IMR-90 (cell line): ENCODE data around the gene NDUFB5. TPM values are rescaled to one million over a fixed set of nuclear protein-coding genes. Genes with fewer than 3 reads are reported as not detected.

Experiments
- ATAC-seq: fragments of 200-7000 bp; cut with Tn5 transposase; 2 replicates; pipeline ENCODE4 v1.9.1; 2020; ENCODE audit warnings: low read depth, mild to moderate bottlenecking, moderate library complexity
- BruUV-seq: library from RNA; stranded (reverse); fragments of 400-500 nt; replicated peaks from 2 replicates; lab custom pipeline; 2021; lab: Mats Ljungman, UMichigan
- CTCF ChIA-PET: fragments of 300-600 bp; formaldehyde crosslinking; extraction: SDS; loops from one replicate; lab custom pipeline; 2021; ENCODE audit warnings: antibody characterized with exemption; lab: Yijun Ruan, JAX
- POLR2A ChIA-PET: fragments of 300-600 bp; sonication (Branson Sonifier 250); formaldehyde crosslinking; loops from one replicate; lab custom pipeline; 2022; ENCODE audit warnings: antibody characterized with exemption; ENCODE audit not compliant: unreplicated experiment; lab: Charles Lee
- DNase-seq: peaks from one replicate; pipeline ENCODE4 v3.0.0; 2013
- H2AFZ ChIP-seq: replicated peaks from 2 replicates; pipeline ENCODE3; 2013; ENCODE audit warnings: low read length, mild to moderate bottlenecking; ENCODE audit not compliant: poor library complexity
- H2AK5ac ChIP-seq: 2 replicates; pipeline ENCODE4 v1.6.1; 2013; ENCODE audit warnings: low read depth, low read length, inconsistent platforms
- H2AK9ac ChIP-seq: replicated peaks from 2 replicates; pipeline ENCODE3; 2013; ENCODE audit warnings: mild to moderate bottlenecking, low read depth, low read length, moderate library complexity; ENCODE audit not compliant: poor library complexity
- H2BK120ac ChIP-seq: 2 replicates; pipeline ENCODE4 v1.6.1; 2013; ENCODE audit warnings: low read depth, low read length, inconsistent platforms
- H2BK15ac ChIP-seq: 3 replicates; pipeline ENCODE4 v1.6.1; 2013; ENCODE audit warnings: low read depth, low read length, inconsistent platforms
- H2BK20ac ChIP-seq: 2 replicates; pipeline ENCODE4 v1.6.1; 2013; ENCODE audit warnings: low read depth, mild to moderate bottlenecking, inconsistent platforms, low read length, moderate library complexity
- H2BK5ac ChIP-seq: 2 replicates; pipeline ENCODE4 v1.6.1; 2013; ENCODE audit warnings: mild to moderate bottlenecking, low read depth, low read length, inconsistent platforms; ENCODE audit not compliant: poor library complexity, severe bottlenecking
- H3K14ac ChIP-seq: replicated peaks from 2 replicates; pipeline ENCODE4 v1.6.1; 2013; ENCODE audit warnings: low read depth, low read length, inconsistent platforms
- H3K18ac ChIP-seq: 2 replicates; pipeline ENCODE4 v1.6.1; 2013; ENCODE audit warnings: low read depth, low read length, control low read depth
- H3K23ac ChIP-seq: 2 replicates; pipeline ENCODE4 v1.6.1; 2013; ENCODE audit warnings: low read depth, low read length, inconsistent platforms
- H3K27ac ChIP-seq: 2 replicates; pipeline ENCODE4 v1.5.1; 2013; ENCODE audit warnings: mild to moderate bottlenecking, control low read depth, low read length; ENCODE audit not compliant: insufficient read depth
- H3K27me3 ChIP-seq: 2 replicates; pipeline ENCODE4 v1.6.1; 2013; ENCODE audit warnings: low read length; ENCODE audit not compliant: control insufficient read depth, insufficient read depth
- H3K36me3 ChIP-seq: 2 replicates; pipeline ENCODE4 v1.6.1; 2013; ENCODE audit warnings: low read length, mixed read lengths; ENCODE audit not compliant: control insufficient read depth, insufficient read depth
- H3K4ac ChIP-seq: 2 replicates; pipeline ENCODE4 v1.6.1; 2013; ENCODE audit warnings: low read depth, low read length, inconsistent platforms
- H3K4me1 ChIP-seq: 2 replicates; pipeline ENCODE4 v1.6.1; 2013; ENCODE audit warnings: low read length, mixed read lengths; ENCODE audit not compliant: control insufficient read depth, insufficient read depth
- H3K4me2 ChIP-seq: 2 replicates; pipeline ENCODE4 v1.6.1; 2013; ENCODE audit warnings: low read depth, mild to moderate bottlenecking, control low read depth, low read length, moderate library complexity
- H3K4me3 ChIP-seq: 2 replicates; pipeline ENCODE4 v1.5.1; 2013; ENCODE audit warnings: low read depth, mild to moderate bottlenecking, control low read depth, low read length, moderate library complexity; ENCODE audit not compliant: insufficient read depth
- H3K56ac ChIP-seq: 2 replicates; pipeline ENCODE4 v1.6.1; 2013; ENCODE audit warnings: low read length, inconsistent platforms; ENCODE audit not compliant: insufficient read depth; ENCODE audit errors: extremely low read depth
- H3K79me1 ChIP-seq, 2 experiments: 2 replicates each; pipeline ENCODE4 v1.6.1; 2013; ENCODE audit warnings: low read length in 2 of 2, inconsistent platforms in 1 of 2, low read depth in 1 of 2
- H3K9ac ChIP-seq: 2 replicates; pipeline ENCODE4 v1.6.1; 2013; ENCODE audit warnings: low read depth, low read length, control low read depth
- H3K9me1 ChIP-seq: 2 replicates; pipeline ENCODE4 v1.6.1; 2013; ENCODE audit warnings: low read length, inconsistent platforms; ENCODE audit not compliant: insufficient read depth
- H3K9me3 ChIP-seq: 2 replicates; pipeline ENCODE4 v1.6.1; 2013; ENCODE audit warnings: low read length; ENCODE audit not compliant: control insufficient read depth, insufficient read depth
- H4K20me1 ChIP-seq: 2 replicates; pipeline ENCODE4 v1.6.1; 2013; ENCODE audit warnings: low read length, inconsistent platforms; ENCODE audit not compliant: insufficient read depth
- H4K5ac ChIP-seq: 2 replicates; pipeline ENCODE4 v1.6.1; 2013; ENCODE audit warnings: mild to moderate bottlenecking, low read depth, low read length, control low read depth
- H4K8ac ChIP-seq, 2 experiments: 2 replicates each; pipeline ENCODE4 v1.6.1; 2013; ENCODE audit warnings: low read depth in 2 of 2, low read length in 2 of 2, control low read depth in 1 of 2, inconsistent platforms in 1 of 2
- H4K91ac ChIP-seq: 2 replicates; pipeline ENCODE4 v1.6.1; 2013; ENCODE audit warnings: low read depth, low read length, inconsistent platforms; ENCODE audit not compliant: insufficient read depth
- BHLHE40 ChIP-seq: fragments of 150-350 bp; IDR thresholded peaks from 2 replicates; pipeline ENCODE4 v1.6.1; 2016; ENCODE audit warnings: mild to moderate bottlenecking, low read depth, low read length
- CEBPB ChIP-seq: IDR thresholded peaks from 2 replicates; pipeline ENCODE4 v1.6.1; 2012; ENCODE audit warnings: low read depth, low read length, improper control_type of control experiment
- CHD1 ChIP-seq: IDR thresholded peaks from 2 replicates; pipeline ENCODE4 v1.6.1; 2012; ENCODE audit warnings: low read depth, low read length, improper control_type of control experiment
- CTCF ChIP-seq: conservative IDR thresholded peaks from 2 replicates; pipeline ENCODE4 v1.5.1; 2012; ENCODE audit warnings: mild to moderate bottlenecking, low read depth, low read length, improper control_type of control experiment
- ELK1 ChIP-seq: fragments of 150-350 bp; IDR thresholded peaks from 2 replicates; pipeline ENCODE4 v1.6.1; 2016; ENCODE audit warnings: low read depth, mild to moderate bottlenecking, low read length, moderate library complexity, borderline replicate concordance
- FOS ChIP-seq: fragments of 150-350 bp; IDR thresholded peaks from 2 replicates; pipeline ENCODE4 v1.6.1; 2016; ENCODE audit warnings: low read depth, low read length
- MAZ ChIP-seq: IDR thresholded peaks from 2 replicates; pipeline ENCODE4 v1.6.1; 2012; ENCODE audit warnings: low read depth, mild to moderate bottlenecking, low read length, improper control_type of control experiment, moderate library complexity, borderline replicate concordance
- MXI1 ChIP-seq: IDR thresholded peaks from 2 replicates; pipeline ENCODE4 v1.6.1; 2012; ENCODE audit warnings: low read depth, mild to moderate bottlenecking, low read length, moderate library complexity, borderline replicate concordance
- NFE2L2 ChIP-seq: fragments of 150-350 bp; IDR thresholded peaks from 2 replicates; pipeline ENCODE4 v1.6.1; 2016; ENCODE audit warnings: low read depth, mild to moderate bottlenecking, low read length
- POLR2A ChIP-seq: IDR thresholded peaks from 2 replicates; pipeline ENCODE4 v1.6.1; 2012; ENCODE audit warnings: mild to moderate bottlenecking, low read depth, low read length
- RCOR1 ChIP-seq: IDR thresholded peaks from 2 replicates; pipeline ENCODE4 v1.6.1; 2012; ENCODE audit warnings: mild to moderate bottlenecking, low read length, improper control_type of control experiment; ENCODE audit not compliant: insufficient replicate concordance
- SMC3 ChIP-seq: fragments of 150-350 bp; IDR thresholded peaks from 2 replicates; pipeline ENCODE4 v1.6.1; 2016; ENCODE audit warnings: low read depth, mild to moderate bottlenecking, antibody characterized with exemption, low read length, moderate library complexity
- USF2 ChIP-seq: fragments of 150-350 bp; IDR thresholded peaks from 2 replicates; pipeline ENCODE4 v1.6.1; 2017; ENCODE audit warnings: mild to moderate bottlenecking, antibody characterized with exemption, low read length, low read depth
- WGBS, 2 experiments: methylation state at CpG; one replicate each; pipeline versions ENCODE4 v1.1.5 to v1.1.7; 2013; ENCODE audit warnings: missing lambda C conversion rate in 2 of 2; ENCODE audit not compliant: insufficient read length in 1 of 2; ENCODE audit errors: extremely low coverage in 2 of 2; 5-methylcytosine and 5-hydroxymethylcytosine counted together
- dilution Hi-C: fragments of 300-500 bp; cut with HindIII; formaldehyde crosslinking; loops from one replicate; pipeline ENCODE4 v1.14.3; 2018; ENCODE audit warnings: low sequenced_read_pairs; ENCODE audit not compliant: unreplicated experiment
- in situ Hi-C: fragments of 300-500 bp; cut with MboI; formaldehyde crosslinking; loops from 3 replicates; pipeline ENCODE4 v1.14.3; 2019; ENCODE audit warnings: low sequenced_read_pairs, inconsistent platforms, mixed read lengths
- intact Hi-C: fragments of 100-400 bp; cut with micrococcal nuclease; formaldehyde crosslinking; loops from 2 replicates; pipeline ENCODE4 v1.10.0; 2022
- polyA plus RNA-seq, 3 experiments: library from polyadenylated mRNA; depleted of rRNA; stranded (reverse); fragments of >200 nt; gene quantifications; 2 replicates each; pipeline ENCODE4 v1.2.3, GENCODE V29; 2012; ENCODE audit warnings: low replicate concordance in 1 of 3
- total RNA-seq: library from RNA; depleted of rRNA; stranded (reverse); fragments of >200 nt; gene quantifications from 2 replicates; pipeline ENCODE4 v1.2.3, GENCODE V29; 2012

The NDUFB5 gene
- total and polyA plus RNA-seq, 2 of the 4 experiments (the other 2 are of a cell fraction): 17.2 to 29.3 TPM

DNA sequence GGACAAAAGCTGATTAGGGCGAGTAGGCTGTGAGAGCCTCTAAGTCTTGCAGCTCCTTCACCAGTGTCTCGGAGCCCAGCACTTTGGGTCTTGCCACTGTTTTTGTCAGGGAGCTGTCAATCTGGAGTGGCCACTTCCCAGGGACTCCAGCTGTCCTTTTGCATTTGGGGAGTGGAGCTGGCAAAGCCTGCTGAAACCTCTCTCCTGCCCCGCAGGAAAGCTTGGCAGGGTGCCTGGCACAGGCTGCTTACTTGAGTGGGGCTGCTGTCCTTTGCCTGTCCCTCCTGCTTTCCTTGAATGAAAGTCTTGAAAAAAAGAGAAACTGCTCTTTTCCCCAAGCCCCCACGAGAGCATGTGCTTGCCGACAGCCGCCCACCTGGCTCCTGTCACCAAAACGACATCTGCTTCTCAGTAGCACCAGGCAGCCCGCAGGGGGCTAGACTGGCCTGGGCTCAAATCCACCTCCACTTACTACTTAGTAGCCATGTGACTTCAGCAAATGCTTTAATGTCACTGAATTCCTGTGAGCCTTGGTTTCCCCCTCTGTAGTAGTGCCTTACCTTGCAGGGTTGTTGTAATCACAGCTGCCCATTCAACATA lies 61.9 kb downstream of the NDUFB5 start:
- Histone ChIP-seq H3K4me2 (peak overlapping the region; percentile 33; the same call in 1 of the 2 replicates), H3K79me1 (peaks cover 50 to 87% of the 10 kb centered on the region in 2 experiments), H3K27ac (no peak overlapping the region), H3K9ac (no peak overlapping the region), H2BK5ac (no peak overlapping the region), H4K20me1 (peaks cover 12% of the 10 kb centered on the region), H3K56ac (no peak overlapping the region), H3K4me3 (no peak overlapping the region), H3K27me3 (no peaks in the 10 kb centered on the region), H2BK15ac (no peak overlapping the region), H2AK9ac (no peak overlapping the region), H3K36me3 (no peaks in the 10 kb centered on the region), H4K91ac (no peak overlapping the region), H2BK20ac (no peak overlapping the region), H3K18ac (no peak overlapping the region), H3K23ac (no peak overlapping the region), H2AFZ (no peak overlapping the region), H3K4ac (no peak overlapping the region), H2AK5ac (no peak overlapping the region), H4K8ac (no peak overlapping the region), H3K14ac (0 out of 2 replicates have a peak overlapping the region, but pooled peaks have one; percentile 29), H3K9me1 (peaks cover 15% of the 10 kb centered on the region; the same call in 1 of the 2 replicates), H3K4me1 (peaks cover 9% of the 10 kb centered on the region; the same call in 1 of the 2 replicates), H2BK120ac (no peak overlapping the region), H3K9me3 (no peaks in the 10 kb centered on the region), H4K5ac (no peak overlapping the region)
- in situ Hi-C loops: no loop called here
- dilution Hi-C loops: no loop called here
- POLR2A ChIA-PET: no interaction called here
- DNase-seq: no peak
- BruUV-seq: no TSS peak
- peak; percentile 53 for ATAC-seq
- TF ChIP-seq SMC3 (no peak), BHLHE40 (no peak), MXI1 (no peak), POLR2A (no peak), ELK1 (no peak), USF2 (no peak), CTCF (no peak), CHD1 (no peak), NFE2L2 (no peak), CEBPB (no peak), RCOR1 (no peak), MAZ (no peak), FOS (no peak)
- 23% methylated on average over 2 of the region's 8 CpGs; no CpG with 5 or more reads in 1 of the 2 experiments for WGBS, 2 experiments
- CTCF ChIA-PET: no interaction called here
- intact Hi-C loops: no loop called here
